ENCODE results near the gene TRIM59.

- TF ChIP-seq POLR2A (IDR thresholded peaks at IDR 0.05) (no peak), CTCF (IDR thresholded peaks at IDR 0.05 in 8 of 11, conservative IDR thresholded peaks at IDR 0.05 in 3 of 11) (no peak)
Observed at GRCh38 chr3:160481856-160482255, 32.3 kb upstream of the TRIM59 start.
